ENCODE data around the gene ZIC5.

The ZIC5 gene

GRCh38 chr13:99980201-99980823 is 8.7 kb upstream of the ZIC5 start:
- peak overlapping the region; percentile 79 for H2AK5ac ChIP-seq (ENCODE audit: low read depth, low read length)
- H2BK12ac ChIP-seq (ENCODE audit: low read length), result no peak overlapping the region
- H2BK15ac ChIP-seq (ENCODE audit: low read length), result peak overlapping the region; percentile 82
- H3K14ac ChIP-seq (ENCODE audit: low read length), result no peak overlapping the region
- H3K9ac ChIP-seq (ENCODE audit: low read depth, low read length, poor library complexity), result peak overlapping the region; percentile 78
- peak overlapping the region; percentile 89 to 99 for H3K4me3 ChIP-seq (ENCODE audit: low read length in 2 of 2)
- peaks cover 0 to 17% (median 0%) of the 10 kb centered on the region in 3 experiments for H3K27me3 ChIP-seq (ENCODE audit: control insufficient read depth in 3 of 3, insufficient read depth in 3 of 3, low read depth in 1 of 3, low read length in 3 of 3)
- peaks cover 7 to 8% of the 10 kb centered on the region in 2 donors for H3K4me1 ChIP-seq (ENCODE audit: control insufficient read depth in 2 of 2, insufficient read depth in 1 of 2, low read depth in 1 of 2, low read length in 2 of 2)
- no peak overlapping the region for H4K8ac ChIP-seq (ENCODE audit: low read depth, low read length)
- peak overlapping the region; percentile 99 for H3K4me2 ChIP-seq (ENCODE audit: insufficient read depth, low read length, poor library complexity, severe bottlenecking)
- peak overlapping the region; percentile 93 for H2BK5ac ChIP-seq (ENCODE audit: low read length)
- no peak overlapping the region for H3K4ac ChIP-seq (ENCODE audit: low read length)
- H3K36me3 ChIP-seq (replicated peaks in 1 of 2; ENCODE audit: control insufficient read depth in 2 of 2, insufficient read depth in 2 of 2, low read length in 2 of 2), result peaks cover 12 to 27% of the 10 kb centered on the region in 2 donors
- peak overlapping the region; percentile 76 for H3K23ac ChIP-seq (ENCODE audit: low read depth, low read length, poor library complexity)
- WGBS, 2 donors (ENCODE audit: extremely low coverage in 2 of 2, insufficient read length in 2 of 2, insufficient replicate concordance in 1 of 2), result no CpG with 5 or more reads among the region's 76 CpGs
- H3K27ac ChIP-seq (replicated peaks; ENCODE audit: low read length), result peak overlapping the region; percentile 100
- H3K9me3 ChIP-seq (replicated peaks in 1 of 2; ENCODE audit: control insufficient read depth in 2 of 2, insufficient read depth in 1 of 2, low read depth in 1 of 2, low read length in 2 of 2), result no peaks in the 10 kb centered on the region
- peak overlapping the region; percentile 95 for H3K18ac ChIP-seq (ENCODE audit: low read length)
- peak overlapping the region; percentile 81 for H2BK120ac ChIP-seq (ENCODE audit: low read depth, low read length)
- DNase-seq (ENCODE audit: low spot score), result peak; percentile 62
- peaks cover 3% of the 10 kb centered on the region for H3K79me1 ChIP-seq (ENCODE audit: low read depth, low read length)
- H2AFZ ChIP-seq (ENCODE audit: low read length), result peak overlapping the region; percentile 82
- no peak overlapping the region for H4K91ac ChIP-seq (ENCODE audit: low read depth, low read length, poor library complexity)

- Histone ChIP-seq H3K36me3 (replicated peaks in 1 of 2; ENCODE audit: control insufficient read depth in 2 of 2, insufficient read depth in 2 of 2, low read length in 2 of 2) (peaks cover 10 to 22% of the 10 kb centered on the region in 2 donors), H2AK5ac (ENCODE audit: low read depth, low read length) (peak overlapping the region; percentile 79), H3K23ac (ENCODE audit: low read depth, low read length, poor library complexity) (peak overlapping the region; percentile 76), H3K4ac (ENCODE audit: low read length) (no peak overlapping the region), H3K79me1 (ENCODE audit: low read depth, low read length) (peaks cover 4% of the 10 kb centered on the region), H3K9ac (ENCODE audit: low read depth, low read length, poor library complexity) (peak overlapping the region; percentile 78), H3K14ac (ENCODE audit: low read length) (peak overlapping the region; percentile 66), H3K27me3 (ENCODE audit: control insufficient read depth in 3 of 3, insufficient read depth in 3 of 3, low read depth in 1 of 3, low read length in 3 of 3) (peaks cover 0 to 24% (median 0%) of the 10 kb centered on the region in 3 experiments), H3K27ac (replicated peaks; ENCODE audit: low read length) (peak overlapping the region; percentile 90), H2BK5ac (ENCODE audit: low read length) (peak overlapping the region; percentile 91), H2BK15ac (ENCODE audit: low read length) (peak overlapping the region; percentile 82), H3K4me2 (ENCODE audit: insufficient read depth, low read length, poor library complexity, severe bottlenecking) (peak overlapping the region; percentile 99), H3K18ac (ENCODE audit: low read length) (peak overlapping the region; percentile 95), H3K4me3 (ENCODE audit: low read length in 2 of 2) (peak overlapping the region; percentile 89 to 95), H3K9me3 (replicated peaks in 1 of 2; ENCODE audit: control insufficient read depth in 2 of 2, insufficient read depth in 1 of 2, low read depth in 1 of 2, low read length in 2 of 2) (no peaks in the 10 kb centered on the region), H4K8ac (ENCODE audit: low read depth, low read length) (no peak overlapping the region), H2BK120ac (ENCODE audit: low read depth, low read length) (peak overlapping the region; percentile 81), H2AFZ (ENCODE audit: low read length) (no peak overlapping the region), H4K91ac (ENCODE audit: low read depth, low read length, poor library complexity) (no peak overlapping the region), H3K4me1 (ENCODE audit: control insufficient read depth in 2 of 2, insufficient read depth in 1 of 2, low read depth in 1 of 2, low read length in 2 of 2) (peaks cover 8 to 12% of the 10 kb centered on the region in 2 donors), H2BK12ac (ENCODE audit: low read length) (peak overlapping the region; percentile 7)
- no CpG with 5 or more reads among the region's 59 CpGs for WGBS, 2 donors (ENCODE audit: extremely low coverage in 2 of 2, insufficient read length in 2 of 2, insufficient replicate concordance in 1 of 2)
- DNase-seq (ENCODE audit: low spot score), result no peak
These were observed 8.1 kb upstream of the ZIC5 start for GRCh38 chr13:99979453-99980200.

- H3K9ac ChIP-seq (ENCODE audit: low read depth, low read length, poor library complexity), result no peak overlapping the region
- H3K36me3 ChIP-seq (replicated peaks in 1 of 2; ENCODE audit: control insufficient read depth in 2 of 2, insufficient read depth in 2 of 2, low read length in 2 of 2), result peaks cover 6 to 15% of the 10 kb centered on the region in 2 donors
- no peak overlapping the region for H4K91ac ChIP-seq (ENCODE audit: low read depth, low read length, poor library complexity)
- H3K4me3 ChIP-seq (ENCODE audit: low read length in 2 of 2), result peak overlapping the region; percentile 89 to 95
- no peaks in the 10 kb centered on the region for H3K9me3 ChIP-seq (replicated peaks in 1 of 2; ENCODE audit: control insufficient read depth in 2 of 2, insufficient read depth in 1 of 2, low read depth in 1 of 2, low read length in 2 of 2)
- no peak overlapping the region for H2BK120ac ChIP-seq (ENCODE audit: low read depth, low read length)
- H4K8ac ChIP-seq (ENCODE audit: low read depth, low read length), result no peak overlapping the region
- no peak overlapping the region for H2AK5ac ChIP-seq (ENCODE audit: low read depth, low read length)
- H3K4me1 ChIP-seq (ENCODE audit: control insufficient read depth in 2 of 2, insufficient read depth in 1 of 2, low read depth in 1 of 2, low read length in 2 of 2), result peaks cover 8 to 14% of the 10 kb centered on the region in 2 donors
- H3K79me1 ChIP-seq (ENCODE audit: low read depth, low read length), result peaks cover 5% of the 10 kb centered on the region
- no peak overlapping the region for H3K14ac ChIP-seq (ENCODE audit: low read length)
- H2BK5ac ChIP-seq (ENCODE audit: low read length), result no peak overlapping the region
- no peak overlapping the region for H2BK12ac ChIP-seq (ENCODE audit: low read length)
- H3K18ac ChIP-seq (ENCODE audit: low read length), result peak overlapping the region; percentile 84
- H2AFZ ChIP-seq (ENCODE audit: low read length), result no peak overlapping the region
- H3K4ac ChIP-seq (ENCODE audit: low read length), result no peak overlapping the region
- H3K27me3 ChIP-seq (ENCODE audit: control insufficient read depth in 3 of 3, insufficient read depth in 3 of 3, low read depth in 1 of 3, low read length in 3 of 3), result peaks cover 0 to 25% (median 0%) of the 10 kb centered on the region in 3 experiments
- no CpG with 5 or more reads among the region's 18 CpGs for WGBS, 2 donors (ENCODE audit: extremely low coverage in 2 of 2, insufficient read length in 2 of 2, insufficient replicate concordance in 1 of 2)
- DNase-seq (ENCODE audit: low spot score), result no peak
- peak overlapping the region; percentile 87 for H3K4me2 ChIP-seq (ENCODE audit: insufficient read depth, low read length, poor library complexity, severe bottlenecking)
- H3K27ac ChIP-seq (replicated peaks; ENCODE audit: low read length), result no peak overlapping the region
- H3K23ac ChIP-seq (ENCODE audit: low read depth, low read length, poor library complexity), result no peak overlapping the region
- H2BK15ac ChIP-seq (ENCODE audit: low read length), result no peak overlapping the region
These were observed 7.4 kb upstream of the ZIC5 start for GRCh38 chr13:99978799-99979452.

Data from neuronal stem cell (in vitro differentiated cells).